ENCODE data around the gene WDR37.

The WDR37 gene

GRCh38 chr10:1085258-1085657, 29.1 kb downstream of the WDR37 start:
- ATAC-seq (ENCODE audit: insufficient read depth, low read depth) (no peak), DNase-seq (no peak)
- Histone ChIP-seq H3K4me1 (ENCODE audit: insufficient read depth, low read length) (no peaks in the 10 kb centered on the region), H3K4me3 (ENCODE audit: low read depth in 1 of 2, low read length in 2 of 2) (no peak overlapping the region), H3K9me3 (ENCODE audit: insufficient read depth, low read length, severe bottlenecking) (no peaks in the 10 kb centered on the region), H3K4me2 (ENCODE audit: insufficient read depth, low read length) (no peak overlapping the region), H3K9ac (ENCODE audit: low read depth, low read length) (no peak overlapping the region), H4K20me1 (ENCODE audit: insufficient read depth, low read length) (peaks cover 13% of the 10 kb centered on the region; the same call in 1 of the 2 replicates), H3K79me2 (ENCODE audit: insufficient read depth, low read length) (peaks cover 2% of the 10 kb centered on the region), H3K36me3 (ENCODE audit: insufficient read depth, low read length) (peaks cover 81% of the 10 kb centered on the region), H3K27ac (ENCODE audit: low read length) (no peak overlapping the region), H2AFZ (ENCODE audit: low read depth, low read length) (no peak overlapping the region), H3K27me3 (ENCODE audit: insufficient read depth, low read length, poor library complexity) (no peaks in the 10 kb centered on the region)
- TF ChIP-seq CTCF (IDR thresholded peaks at IDR 0.05; ENCODE audit: borderline replicate concordance, extremely low read depth, low read length, poor library complexity, severe bottlenecking) (no peak), EZH2 (IDR thresholded peaks at IDR 0.05; ENCODE audit: borderline replicate concordance, low read depth, low read length, severe bottlenecking) (no peak)

- Histone ChIP-seq H3K9ac (ENCODE audit: low read depth, low read length) (no peak overlapping the region), H3K79me2 (ENCODE audit: insufficient read depth, low read length) (peaks cover 7% of the 10 kb centered on the region), H3K36me3 (ENCODE audit: insufficient read depth, low read length) (peaks cover 88% of the 10 kb centered on the region), H3K27ac (ENCODE audit: low read length) (no peak overlapping the region), H3K4me2 (ENCODE audit: insufficient read depth, low read length) (no peak overlapping the region), H3K4me1 (ENCODE audit: insufficient read depth, low read length) (no peaks in the 10 kb centered on the region), H3K9me3 (ENCODE audit: insufficient read depth, low read length, severe bottlenecking) (no peaks in the 10 kb centered on the region), H3K4me3 (ENCODE audit: low read depth in 1 of 2, low read length in 2 of 2) (no peak overlapping the region), H2AFZ (ENCODE audit: low read depth, low read length) (no peak overlapping the region), H4K20me1 (ENCODE audit: insufficient read depth, low read length) (peaks cover 13% of the 10 kb centered on the region; the same call in 1 of the 2 replicates), H3K27me3 (ENCODE audit: insufficient read depth, low read length, poor library complexity) (no peaks in the 10 kb centered on the region)
- ATAC-seq (ENCODE audit: insufficient read depth, low read depth) (no peak), DNase-seq (no peak)
- TF ChIP-seq EZH2 (IDR thresholded peaks at IDR 0.05; ENCODE audit: borderline replicate concordance, low read depth, low read length, severe bottlenecking) = no peak
- no peak for TF ChIP-seq CTCF (IDR thresholded peaks at IDR 0.05; ENCODE audit: borderline replicate concordance, extremely low read depth, low read length, poor library complexity, severe bottlenecking)
These were observed 30.6 kb downstream of the WDR37 start for GRCh38 chr10:1086787-1087186.

GRCh38 chr10:1089017-1089689, 33.0 kb downstream of the WDR37 start:
- Histone ChIP-seq H3K36me3 (ENCODE audit: insufficient read depth, low read length) (peaks cover 81% of the 10 kb centered on the region), H3K27ac (ENCODE audit: low read length) (no peak overlapping the region), H3K79me2 (ENCODE audit: insufficient read depth, low read length) (peaks cover 7% of the 10 kb centered on the region), H2AFZ (ENCODE audit: low read depth, low read length) (no peak overlapping the region), H3K9ac (ENCODE audit: low read depth, low read length) (no peak overlapping the region), H3K4me1 (ENCODE audit: insufficient read depth, low read length) (no peaks in the 10 kb centered on the region), H3K9me3 (ENCODE audit: insufficient read depth, low read length, severe bottlenecking) (no peaks in the 10 kb centered on the region), H3K4me3 (ENCODE audit: low read depth in 1 of 2, low read length in 2 of 2) (no peak overlapping the region), H3K27me3 (ENCODE audit: insufficient read depth, low read length, poor library complexity) (no peaks in the 10 kb centered on the region), H3K4me2 (ENCODE audit: insufficient read depth, low read length) (no peak overlapping the region), H4K20me1 (ENCODE audit: insufficient read depth, low read length) (peaks cover 13% of the 10 kb centered on the region; the same call in 1 of the 2 replicates)
- TF ChIP-seq CTCF (IDR thresholded peaks at IDR 0.05; ENCODE audit: borderline replicate concordance, extremely low read depth, low read length, poor library complexity, severe bottlenecking) (no peak), EZH2 (IDR thresholded peaks at IDR 0.05; ENCODE audit: borderline replicate concordance, low read depth, low read length, severe bottlenecking) (no peak)
- DNase-seq = no peak
- no peak for ATAC-seq (ENCODE audit: insufficient read depth, low read depth)
